Measurements from ENCODE around the gene HLX.

The HLX gene

GRCh38 chr1:220879076-220879508 lies at the start of gene HLX:
TSS of gene HLX (plus strand) at chr1:220879443. CDS start at chr1:220879858, 415 bp downstream.
- H3K9me3 ChIP-seq (ENCODE audit: control insufficient read depth, insufficient read depth, low read length), result no peaks in the 10 kb centered on the region
- no peaks in the 10 kb centered on the region for H3K36me3 ChIP-seq (ENCODE audit: control insufficient read depth, insufficient read depth, low read length)
- no peak for DNase-seq (ENCODE audit: low read depth, low spot score)
- no peak within 1 kb of the TSS for H3K27ac ChIP-seq (ENCODE audit: low read length)
- WGBS (ENCODE audit: insufficient coverage, insufficient read length), result no CpG with 5 or more reads among the region's 26 CpGs
- peaks cover 5% of the 10 kb centered on the region for H3K4me1 ChIP-seq (ENCODE audit: control insufficient read depth, insufficient read depth, low read length)
- H3K4me3 ChIP-seq (ENCODE audit: low read length), result peak within 1 kb of the TSS; percentile 38; the same call in 1 of the 2 replicates
- H3K27me3 ChIP-seq (ENCODE audit: control insufficient read depth, insufficient read depth, low read length), result peaks cover 89% of the 10 kb centered on the region

- DNase-seq (ENCODE audit: low read depth, low spot score), result no peak
- H3K4me3 ChIP-seq (ENCODE audit: low read length), result no peak overlapping the region
- no CpG with 5 or more reads among the region's 2 CpGs for WGBS (ENCODE audit: insufficient coverage, insufficient read length)
- no peaks in the 10 kb centered on the region; the same call in 1 of the 2 replicates for H3K27me3 ChIP-seq (ENCODE audit: control insufficient read depth, insufficient read depth, low read length)
- H3K4me1 ChIP-seq (ENCODE audit: control insufficient read depth, insufficient read depth, low read length), result no peaks in the 10 kb centered on the region
- H3K9me3 ChIP-seq (ENCODE audit: control insufficient read depth, insufficient read depth, low read length), result no peaks in the 10 kb centered on the region
- no peaks in the 10 kb centered on the region for H3K36me3 ChIP-seq (ENCODE audit: control insufficient read depth, insufficient read depth, low read length)
- H3K27ac ChIP-seq (ENCODE audit: low read length), result no peak overlapping the region
Measured at GRCh38 chr1:220833436-220833835, 45.8 kb upstream of the HLX start.

GRCh38 chr1:220834155-220834870 lies 44.9 kb upstream of the HLX start:
- no peak for DNase-seq (ENCODE audit: low read depth, low spot score)
- H3K4me1 ChIP-seq (ENCODE audit: control insufficient read depth, insufficient read depth, low read length), result no peaks in the 10 kb centered on the region
- H3K27ac ChIP-seq (ENCODE audit: low read length), result no peak overlapping the region
- H3K9me3 ChIP-seq (ENCODE audit: control insufficient read depth, insufficient read depth, low read length), result no peaks in the 10 kb centered on the region
- WGBS (ENCODE audit: insufficient coverage, insufficient read length), result no CpG with 5 or more reads among the region's 4 CpGs
- H3K27me3 ChIP-seq (ENCODE audit: control insufficient read depth, insufficient read depth, low read length), result no peaks in the 10 kb centered on the region; the same call in 1 of the 2 replicates
- no peaks in the 10 kb centered on the region for H3K36me3 ChIP-seq (ENCODE audit: control insufficient read depth, insufficient read depth, low read length)
- no peak overlapping the region for H3K4me3 ChIP-seq (ENCODE audit: low read length)

GRCh38 chr1:220838578-220838977 lies 40.7 kb upstream of the HLX start:
- Histone ChIP-seq H3K27me3 (ENCODE audit: control insufficient read depth, insufficient read depth, low read length) (no peaks in the 10 kb centered on the region), H3K4me1 (ENCODE audit: control insufficient read depth, insufficient read depth, low read length) (no peaks in the 10 kb centered on the region), H3K9me3 (ENCODE audit: control insufficient read depth, insufficient read depth, low read length) (no peaks in the 10 kb centered on the region), H3K36me3 (ENCODE audit: control insufficient read depth, insufficient read depth, low read length) (no peaks in the 10 kb centered on the region), H3K4me3 (ENCODE audit: low read length) (no peak overlapping the region), H3K27ac (ENCODE audit: low read length) (no peak overlapping the region)
- no peak for DNase-seq (ENCODE audit: low read depth, low spot score)
- WGBS (ENCODE audit: insufficient coverage, insufficient read length), result no CpG with 5 or more reads among the region's 5 CpGs

- Histone ChIP-seq H3K36me3 (ENCODE audit: control insufficient read depth, insufficient read depth, low read length) (no peaks in the 10 kb centered on the region), H3K9me3 (ENCODE audit: control insufficient read depth, insufficient read depth, low read length) (no peaks in the 10 kb centered on the region), H3K27me3 (ENCODE audit: control insufficient read depth, insufficient read depth, low read length) (no peaks in the 10 kb centered on the region), H3K4me1 (ENCODE audit: control insufficient read depth, insufficient read depth, low read length) (no peaks in the 10 kb centered on the region), H3K27ac (ENCODE audit: low read length) (no peak overlapping the region), H3K4me3 (ENCODE audit: low read length) (no peak overlapping the region)
- WGBS (ENCODE audit: insufficient coverage, insufficient read length), result no CpG with 5 or more reads among the region's 5 CpGs
- DNase-seq (ENCODE audit: low read depth, low spot score), result no peak
Measured at GRCh38 chr1:220839474-220839873, 39.8 kb upstream of the HLX start.

- DNase-seq (ENCODE audit: low read depth, low spot score), result no peak
- Histone ChIP-seq H3K27ac (ENCODE audit: low read length) (no peak overlapping the region), H3K27me3 (ENCODE audit: control insufficient read depth, insufficient read depth, low read length) (no peaks in the 10 kb centered on the region)
Measured at GRCh38 chr1:220841293-220841692, 38.0 kb upstream of the HLX start.

GRCh38 chr1:220843481-220844011 lies 35.7 kb upstream of the HLX start:
- Histone ChIP-seq H3K36me3 (ENCODE audit: control insufficient read depth, insufficient read depth, low read length) (no peaks in the 10 kb centered on the region), H3K27ac (ENCODE audit: low read length) (no peak overlapping the region), H3K4me3 (ENCODE audit: low read length) (no peak overlapping the region), H3K27me3 (ENCODE audit: control insufficient read depth, insufficient read depth, low read length) (no peaks in the 10 kb centered on the region), H3K4me1 (ENCODE audit: control insufficient read depth, insufficient read depth, low read length) (no peaks in the 10 kb centered on the region), H3K9me3 (ENCODE audit: control insufficient read depth, insufficient read depth, low read length) (no peaks in the 10 kb centered on the region)
- no CpG with 5 or more reads among the region's 6 CpGs for WGBS (ENCODE audit: insufficient coverage, insufficient read length)
- DNase-seq (ENCODE audit: low read depth, low spot score), result no peak

More at GRCh38 chr1:220841293-220841692, 38.0 kb upstream of the HLX start:
- H3K36me3 ChIP-seq (ENCODE audit: control insufficient read depth, insufficient read depth, low read length), result no peaks in the 10 kb centered on the region
- no peaks in the 10 kb centered on the region for H3K4me1 ChIP-seq (ENCODE audit: control insufficient read depth, insufficient read depth, low read length)
- H3K4me3 ChIP-seq (ENCODE audit: low read length), result no peak overlapping the region
- H3K9me3 ChIP-seq (ENCODE audit: control insufficient read depth, insufficient read depth, low read length), result no peaks in the 10 kb centered on the region

GRCh38 chr1:220852408-220852807 lies 26.8 kb upstream of the HLX start:
- no peaks in the 10 kb centered on the region for H3K36me3 ChIP-seq (ENCODE audit: control insufficient read depth, insufficient read depth, low read length)

GRCh38 chr1:220872296-220872695 lies 6.9 kb upstream of the HLX start:
- no peak for DNase-seq (ENCODE audit: low read depth, low spot score)
- H3K27ac ChIP-seq (ENCODE audit: low read length), result no peak overlapping the region
- no peaks in the 10 kb centered on the region for H3K36me3 ChIP-seq (ENCODE audit: control insufficient read depth, insufficient read depth, low read length)
- no peaks in the 10 kb centered on the region for H3K9me3 ChIP-seq (ENCODE audit: control insufficient read depth, insufficient read depth, low read length)
- H3K4me1 ChIP-seq (ENCODE audit: control insufficient read depth, insufficient read depth, low read length), result no peaks in the 10 kb centered on the region; the same call in 1 of the 2 replicates
- H3K27me3 ChIP-seq (ENCODE audit: control insufficient read depth, insufficient read depth, low read length), result peaks cover 26% of the 10 kb centered on the region
- no peak overlapping the region for H3K4me3 ChIP-seq (ENCODE audit: low read length)

More at GRCh38 chr1:220852408-220852807, 26.8 kb upstream of the HLX start:
- Histone ChIP-seq H3K4me1 (ENCODE audit: control insufficient read depth, insufficient read depth, low read length) (no peaks in the 10 kb centered on the region), H3K27me3 (ENCODE audit: control insufficient read depth, insufficient read depth, low read length) (no peaks in the 10 kb centered on the region), H3K9me3 (ENCODE audit: control insufficient read depth, insufficient read depth, low read length) (no peaks in the 10 kb centered on the region), H3K4me3 (ENCODE audit: low read length) (no peak overlapping the region), H3K27ac (ENCODE audit: low read length) (no peak overlapping the region)
- WGBS (ENCODE audit: insufficient coverage, insufficient read length), result no CpG with 5 or more reads among the region's 2 CpGs
- DNase-seq (ENCODE audit: low read depth, low spot score), result no peak

GRCh38 chr1:220873087-220873486 lies 6.2 kb upstream of the HLX start:
- Histone ChIP-seq H3K4me3 (ENCODE audit: low read length) (no peak overlapping the region), H3K4me1 (ENCODE audit: control insufficient read depth, insufficient read depth, low read length) (no peaks in the 10 kb centered on the region; the same call in 1 of the 2 replicates), H3K36me3 (ENCODE audit: control insufficient read depth, insufficient read depth, low read length) (no peaks in the 10 kb centered on the region), H3K27me3 (ENCODE audit: control insufficient read depth, insufficient read depth, low read length) (peaks cover 34% of the 10 kb centered on the region), H3K9me3 (ENCODE audit: control insufficient read depth, insufficient read depth, low read length) (no peaks in the 10 kb centered on the region), H3K27ac (ENCODE audit: low read length) (no peak overlapping the region)
- no CpG with 5 or more reads among the region's 2 CpGs for WGBS (ENCODE audit: insufficient coverage, insufficient read length)
- DNase-seq (ENCODE audit: low read depth, low spot score), result no peak

All from iPS DF 6.9 (cell line).